GM12878 (cell line): ENCODE data around the gene KLHL26. TPM values are rescaled to one million over a fixed set of nuclear protein-coding genes. Genes with fewer than 3 reads are reported as not detected.

ENCODE experiments used
- CHD2 ChIP-seq: IDR thresholded peaks from 2 replicates; pipeline ENCODE4 v1.6.1; 2011; ENCODE audit warnings: low read depth, low read length, improper control_type of control experiment, borderline replicate concordance
- CUX1 ChIP-seq: IDR thresholded peaks from 2 replicates; pipeline ENCODE4 v1.6.1; 2012; ENCODE audit warnings: improper control_type of control experiment, low read depth, low read length; ENCODE audit not compliant: insufficient replicate concordance
- EGR1 ChIP-seq, 2 experiments: IDR thresholded peaks; 1 replicate in 1 of 2; 2 replicates in 1 of 2; pipeline ENCODE4 v1.6.1; 2011 to 2012; ENCODE audit warnings: low read depth in 2 of 2, low read length in 2 of 2, borderline replicate concordance in 1 of 2, mild to moderate bottlenecking in 1 of 2, moderate library complexity in 1 of 2
- ESRRA ChIP-seq: IDR thresholded peaks from 2 replicates; pipeline ENCODE4 v1.6.1; 2012; ENCODE audit warnings: mild to moderate bottlenecking, low read length, improper control_type of control experiment
- IKZF1 ChIP-seq: fragments of 450-650 bp; conservative IDR thresholded peaks from 2 replicates; pipeline ENCODE4 v1.6.1; 2017; ENCODE audit warnings: antibody characterized with exemption, mild to moderate bottlenecking
- IKZF2 ChIP-seq, 2 experiments: fragments of 450-650 bp; IDR thresholded peaks; 2 replicates each; pipeline ENCODE4 v1.6.1; 2017; ENCODE audit warnings: mild to moderate bottlenecking in 2 of 2, moderate library complexity in 2 of 2
- KAT2A ChIP-seq: conservative IDR thresholded peaks from 2 replicates; pipeline ENCODE4 v1.6.1; 2011; ENCODE audit warnings: low read depth, low read length; ENCODE audit not compliant: control insufficient read depth
- LARP7 ChIP-seq: fragments of 450-650 bp; IDR thresholded peaks from 2 replicates; pipeline ENCODE4 v1.6.1; 2017; ENCODE audit warnings: mild to moderate bottlenecking
- MEF2B ChIP-seq: fragments of 450-650 bp; IDR thresholded peaks from 2 replicates; pipeline ENCODE4 v1.6.1; 2018; ENCODE audit warnings: mild to moderate bottlenecking, moderate library complexity; ENCODE audit not compliant: partially characterized antibody, poor library complexity, severe bottlenecking
- RAD21 ChIP-seq: IDR thresholded peaks from 2 replicates; pipeline ENCODE4 v1.6.1; 2011; ENCODE audit warnings: mild to moderate bottlenecking, low read depth, low read length, moderate library complexity; ENCODE audit not compliant: insufficient read depth
- RELB ChIP-seq: fragments of 450-650 bp; IDR thresholded peaks from 2 replicates; pipeline ENCODE4 v1.6.1; 2017; ENCODE audit warnings: low read depth, mild to moderate bottlenecking, moderate library complexity
- STAT1 ChIP-seq: fragments of 450-650 bp; conservative IDR thresholded peaks from 2 replicates; pipeline ENCODE4 v1.6.1; 2014; ENCODE audit warnings: antibody characterized with exemption, mild to moderate bottlenecking
- SUPT20H ChIP-seq: IDR thresholded peaks from 2 replicates; pipeline ENCODE4 v1.6.1; 2011; ENCODE audit warnings: low read depth, mild to moderate bottlenecking, low read length, moderate library complexity, borderline replicate concordance; ENCODE audit not compliant: control insufficient read depth
- TCF12 ChIP-seq: IDR thresholded peaks from 2 replicates; pipeline ENCODE4 v1.6.1; 2011; ENCODE audit warnings: low read depth, mild to moderate bottlenecking, low read length
- TCF3 ChIP-seq: IDR thresholded peaks from 2 replicates; pipeline ENCODE4 v1.6.1; 2012; ENCODE audit warnings: low read depth, mild to moderate bottlenecking, low read length, borderline replicate concordance; ENCODE audit not compliant: insufficient read depth
- ZNF274 ChIP-seq: IDR thresholded peaks from one replicate; pipeline ENCODE4 v1.8.0; 2011; ENCODE audit not compliant: insufficient read length, insufficient read depth
- polyA plus RNA-seq, 11 experiments: library from polyadenylated mRNA; depleted of rRNA in 4 of 11; unstranded in 6 of 11; stranded (reverse) in 5 of 11; fragments of >200 nt; fragmentation: Nextera tagmentation in 4 of 11; fragmentation: Illumina TruSeq in 1 of 11; extraction: Ambion mirVana in 4 of 11; extraction: Trizol in 1 of 11; gene quantifications; 1 replicate in 1 of 11; 2 replicates in 10 of 11; pipeline versions ENCODE4 v1.2.1 to v1.2.3, GENCODE V29; 2011 to 2016; ENCODE audit warnings: inconsistent platforms in 2 of 11, missing spikeins in 2 of 11, low read depth in 1 of 11
- total RNA-seq, 4 experiments: library from RNA; depleted of rRNA in 3 of 4; stranded (reverse); fragments of >200 nt in 3 of 4; fragmentation: Illumina TruSeq in 1 of 4; extraction: Trizol in 1 of 4; gene quantifications; 2 replicates each; pipeline versions ENCODE4 v1.2.1 to v1.2.3, GENCODE V29; 2013 to 2021
- TF ChIP-seq, protein P1 (sequence below): IDR thresholded peaks from 2 replicates; pipeline ENCODE4 v1.6.1; 2012; ENCODE audit warnings: low read depth, low read length, improper control_type of control experiment
- TF ChIP-seq, protein P2 (sequence below), 3 experiments: IDR thresholded peaks in 2 of 3; conservative IDR thresholded peaks in 1 of 3; 2 replicates each; pipeline ENCODE4 v1.5.1; 2011; ENCODE audit warnings: low read depth in 3 of 3, low read length in 3 of 3, mild to moderate bottlenecking in 3 of 3, control low read depth in 2 of 3, moderate library complexity in 2 of 3, inconsistent platforms in 1 of 3, mixed read lengths in 1 of 3; ENCODE audit not compliant: control insufficient read depth in 2 of 3, insufficient read depth in 1 of 3; ENCODE audit errors: extremely low read depth in 1 of 3

The KLHL26 gene
- total and polyA plus RNA-seq, 10 of the 15 experiments (the other 5 are each of a cell fraction or from before 2014, with no cell fraction given), result 0.18 to 14.6 (median 2.9) TPM

- TF ChIP-seq, protein P1, sequence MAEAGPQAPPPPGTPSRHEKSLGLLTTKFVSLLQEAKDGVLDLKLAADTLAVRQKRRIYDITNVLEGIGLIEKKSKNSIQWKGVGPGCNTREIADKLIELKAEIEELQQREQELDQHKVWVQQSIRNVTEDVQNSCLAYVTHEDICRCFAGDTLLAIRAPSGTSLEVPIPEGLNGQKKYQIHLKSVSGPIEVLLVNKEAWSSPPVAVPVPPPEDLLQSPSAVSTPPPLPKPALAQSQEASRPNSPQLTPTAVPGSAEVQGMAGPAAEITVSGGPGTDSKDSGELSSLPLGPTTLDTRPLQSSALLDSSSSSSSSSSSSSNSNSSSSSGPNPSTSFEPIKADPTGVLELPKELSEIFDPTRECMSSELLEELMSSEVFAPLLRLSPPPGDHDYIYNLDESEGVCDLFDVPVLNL, result no peak
- TF ChIP-seq ESRRA (no peak), TCF12 (peak; percentile 83), SUPT20H (no peak), IKZF2 (IDR thresholded peaks at IDR 0.05) (peak in 1 of 2 experiments; percentile 21; a peak in 1 of 4 replicates), IKZF1 (peak; percentile 63), TCF3 (peak; percentile 87), LARP7 (no peak), RAD21 (no peak), MEF2B (no peak), ZNF274 (no peak), EGR1 (IDR thresholded peaks at IDR 0.05; ENCODE audit: borderline replicate concordance in 1 of 2, low read depth in 2 of 2, low read length in 2 of 2) (0 out of 3 replicates have a peak, but pooled peaks of 1 of the 2 experiments have one; percentile 36), RELB (no peak), STAT1 (no peak), CHD2 (no peak), CUX1 (no peak), KAT2A (no peak)
- TF ChIP-seq, protein P2, sequence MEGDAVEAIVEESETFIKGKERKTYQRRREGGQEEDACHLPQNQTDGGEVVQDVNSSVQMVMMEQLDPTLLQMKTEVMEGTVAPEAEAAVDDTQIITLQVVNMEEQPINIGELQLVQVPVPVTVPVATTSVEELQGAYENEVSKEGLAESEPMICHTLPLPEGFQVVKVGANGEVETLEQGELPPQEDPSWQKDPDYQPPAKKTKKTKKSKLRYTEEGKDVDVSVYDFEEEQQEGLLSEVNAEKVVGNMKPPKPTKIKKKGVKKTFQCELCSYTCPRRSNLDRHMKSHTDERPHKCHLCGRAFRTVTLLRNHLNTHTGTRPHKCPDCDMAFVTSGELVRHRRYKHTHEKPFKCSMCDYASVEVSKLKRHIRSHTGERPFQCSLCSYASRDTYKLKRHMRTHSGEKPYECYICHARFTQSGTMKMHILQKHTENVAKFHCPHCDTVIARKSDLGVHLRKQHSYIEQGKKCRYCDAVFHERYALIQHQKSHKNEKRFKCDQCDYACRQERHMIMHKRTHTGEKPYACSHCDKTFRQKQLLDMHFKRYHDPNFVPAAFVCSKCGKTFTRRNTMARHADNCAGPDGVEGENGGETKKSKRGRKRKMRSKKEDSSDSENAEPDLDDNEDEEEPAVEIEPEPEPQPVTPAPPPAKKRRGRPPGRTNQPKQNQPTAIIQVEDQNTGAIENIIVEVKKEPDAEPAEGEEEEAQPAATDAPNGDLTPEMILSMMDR (IDR thresholded peaks at IDR 0.05 in 2 of 3, conservative IDR thresholded peaks at IDR 0.05 in 1 of 3; ENCODE audit: control insufficient read depth in 2 of 3, extremely low read depth in 1 of 3, insufficient read depth in 1 of 3, low read depth in 3 of 3, low read length in 3 of 3), result no peak
Measured at GRCh38 chr19:18700501-18701249, 63.8 kb downstream of the KLHL26 start (continued).
